Right lobe of liver (tissue), 6 donors: ENCODE measurements around the gene CD19. TPM values are rescaled to one million over a fixed set of nuclear protein-coding genes. Genes with fewer than 3 reads are reported as not detected.
"Not testable (repeated sequence)": the region's sequence is repeated elsewhere in the genome, so short reads cannot be mapped to it uniquely, and the experiment has no call there.

Source experiments
- ATAC-seq, 4 donors: fragments of 200-7000 bp; cut with Tn5 transposase; one replicate each; pipeline ENCODE4 v1.9.1; 2020; ENCODE audit warnings: mild to moderate bottlenecking in 4 of 4, moderate library complexity in 4 of 4
- DNase-seq, 3 donors: peaks; one replicate each; pipeline ENCODE4 v3.0.0-alpha.2; 2020
- H3K27ac ChIP-seq, 3 donors: fragments of 200-600 bp; one replicate each; pipeline ENCODE4 v1.8.0; 2022
- H3K27me3 ChIP-seq, 2 donors: fragments of 200-600 bp; one replicate each; pipeline ENCODE4 v1.8.0; 2022
- H3K36me3 ChIP-seq, 4 donors: fragments of 200-600 bp; sonication (generic) in 1 of 4; one replicate each; pipeline versions ENCODE4 v1.5.1 to v1.8.0; 2017 to 2022; ENCODE audit warnings: control low read depth in 1 of 4
- H3K4me1 ChIP-seq, 4 donors: fragments of 200-600 bp; sonication (generic) in 1 of 4; one replicate each; pipeline versions ENCODE4 v1.5.1 to v1.8.0; 2017 to 2022; ENCODE audit warnings: control low read depth in 1 of 4
- H3K4me3 ChIP-seq, 3 donors: fragments of 200-600 bp; one replicate each; pipeline ENCODE4 v1.8.0; 2022
- H3K9me3 ChIP-seq, 4 donors: fragments of 200-600 bp; sonication (generic) in 1 of 4; one replicate each; pipeline versions ENCODE4 v1.5.1 to v1.8.0; 2017 to 2022; ENCODE audit warnings: control low read depth in 1 of 4
- POLR2A ChIP-seq: fragments of 450-650 bp; IDR thresholded peaks from one replicate; pipeline ENCODE4 v1.6.1; 2017; ENCODE audit warnings: antibody characterized with exemption, mild to moderate bottlenecking
- WGBS: methylation state at CpG from one replicate; pipeline ENCODE4 v1.1.6; 2018; ENCODE audit warnings: low coverage, low lambda C conversion rate; ENCODE audit not compliant: insufficient coverage; ENCODE audit errors: missing lambda C conversion rate; 5-methylcytosine and 5-hydroxymethylcytosine counted together
- intact Hi-C, 2 donors: fragments of 100-400 bp; cut with DNase I; formaldehyde crosslinking; loops; one replicate each; pipeline versions ENCODE4 v1.11.2 to v1.14.1; 2022
- total RNA-seq, 6 experiments: library from RNA; depleted of rRNA in 2 of 6; stranded (reverse); fragments of >200 nt in 2 of 6; fragmentation: NEBNext Ultra II Directional in 3 of 6; extraction: Animal tissue kit (Norgen Biotek cat#: 25700) in 3 of 6; gene quantifications; one replicate each; pipeline versions ENCODE4 v1.1.0 to v1.2.4, GENCODE V29; 2016 to 2023
- TF ChIP-seq, protein P1 (sequence below), 4 donors: fragments of 200-600 bp in 3 of 4; fragments of 450-650 bp in 1 of 4; IDR thresholded peaks; one replicate each; pipeline versions ENCODE4 v1.5.1 to v1.8.0; 2016 to 2022; ENCODE audit warnings: antibody characterized with exemption in 4 of 4, mild to moderate bottlenecking in 2 of 4
- donor health status: DM: no; HTN: yes; CAD: no.
- donor health status: DM: no; HTN: no; CAD: no.
- donor health status: DM: no; HTN: no; CAD: no.
- donor health status: DM: no; HTN: yes; CAD: no.
- donor health status: DM: no; HTN: yes; CAD: no.

The CD19 gene
- total RNA-seq, 6 experiments from 2014 or later: 0.10 TPM; not detected in 5

GRCh38 chr16:28935924-28936783 lies 4.4 kb downstream of the CD19 start:
- peak overlapping the region in 1 of 3 donors; percentile 24 for H3K4me3 ChIP-seq
- ATAC-seq (peak; percentile 95 to 99 (median 98)), DNase-seq (peak; percentile 83 to 92 (median 85))
- no peaks in the 10 kb centered on the region for H3K9me3 ChIP-seq
- H3K4me1 ChIP-seq: no peaks in the 10 kb centered on the region
- TF ChIP-seq POLR2A: no peak
- TF ChIP-seq, protein P1, sequence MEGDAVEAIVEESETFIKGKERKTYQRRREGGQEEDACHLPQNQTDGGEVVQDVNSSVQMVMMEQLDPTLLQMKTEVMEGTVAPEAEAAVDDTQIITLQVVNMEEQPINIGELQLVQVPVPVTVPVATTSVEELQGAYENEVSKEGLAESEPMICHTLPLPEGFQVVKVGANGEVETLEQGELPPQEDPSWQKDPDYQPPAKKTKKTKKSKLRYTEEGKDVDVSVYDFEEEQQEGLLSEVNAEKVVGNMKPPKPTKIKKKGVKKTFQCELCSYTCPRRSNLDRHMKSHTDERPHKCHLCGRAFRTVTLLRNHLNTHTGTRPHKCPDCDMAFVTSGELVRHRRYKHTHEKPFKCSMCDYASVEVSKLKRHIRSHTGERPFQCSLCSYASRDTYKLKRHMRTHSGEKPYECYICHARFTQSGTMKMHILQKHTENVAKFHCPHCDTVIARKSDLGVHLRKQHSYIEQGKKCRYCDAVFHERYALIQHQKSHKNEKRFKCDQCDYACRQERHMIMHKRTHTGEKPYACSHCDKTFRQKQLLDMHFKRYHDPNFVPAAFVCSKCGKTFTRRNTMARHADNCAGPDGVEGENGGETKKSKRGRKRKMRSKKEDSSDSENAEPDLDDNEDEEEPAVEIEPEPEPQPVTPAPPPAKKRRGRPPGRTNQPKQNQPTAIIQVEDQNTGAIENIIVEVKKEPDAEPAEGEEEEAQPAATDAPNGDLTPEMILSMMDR (IDR thresholded peaks at IDR 0.05): no peak
- no peak overlapping the region for H3K27ac ChIP-seq
- WGBS: 20% methylated on average over 23 of the region's 36 CpGs
- intact Hi-C loops: loop anchor here in 1 of 2 donors (10.0 kb wide), 1 partner anchor 121 kb away; no protein-coding TSS in a partner anchor
- H3K27me3 ChIP-seq: no peaks in the 10 kb centered on the region
- no peaks in the 10 kb centered on the region for H3K36me3 ChIP-seq

GRCh38 chr16:28936784-28937155 lies 5.0 kb downstream of the CD19 start:
- Histone ChIP-seq H3K27me3 (no peaks in the 10 kb centered on the region), H3K9me3 (no peaks in the 10 kb centered on the region), H3K4me1 (no peaks in the 10 kb centered on the region), H3K4me3 (no peak overlapping the region), H3K27ac (no peak overlapping the region), H3K36me3 (no peaks in the 10 kb centered on the region)
- no peak for ATAC-seq
- TF ChIP-seq, protein P1 (IDR thresholded peaks at IDR 0.05): no peak
- TF ChIP-seq POLR2A: no peak
- 9% methylated on average over 5 of the region's 26 CpGs for WGBS
- DNase-seq: no peak
- intact Hi-C loops: loop anchor here in 1 of 2 donors (10.0 kb wide), 1 partner anchor 122 kb away; no protein-coding TSS in a partner anchor

DNA sequence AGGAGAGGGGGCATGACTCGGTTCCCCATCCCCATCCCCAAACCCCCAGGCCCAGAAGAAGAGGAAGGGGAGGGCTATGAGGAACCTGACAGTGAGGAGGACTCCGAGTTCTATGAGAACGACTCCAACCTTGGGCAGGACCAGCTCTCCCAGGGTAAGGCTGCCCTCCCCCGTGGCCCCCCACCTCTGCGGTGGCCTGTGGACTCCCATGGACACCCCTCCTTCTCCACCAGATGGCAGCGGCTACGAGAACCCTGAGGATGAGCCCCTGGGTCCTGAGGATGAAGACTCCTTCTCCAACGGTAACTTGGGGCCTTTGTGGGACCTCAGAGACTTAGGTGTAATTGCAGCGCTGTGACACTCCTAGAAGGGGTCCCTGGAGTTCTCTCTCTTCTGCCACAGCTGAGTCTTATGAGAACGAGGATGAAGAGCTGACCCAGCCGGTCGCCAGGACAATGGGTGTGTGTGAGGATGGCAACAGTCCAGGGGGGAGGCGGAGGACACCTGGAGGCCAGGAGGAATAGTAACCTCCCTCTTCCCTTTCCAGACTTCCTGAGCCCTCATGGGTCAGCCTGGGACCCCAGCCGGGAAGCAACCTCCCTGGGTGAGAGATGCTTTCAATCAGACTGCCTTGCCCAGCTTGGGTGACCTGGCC lies 5.6 kb downstream of the CD19 start:
- TF ChIP-seq, protein P1 (IDR thresholded peaks at IDR 0.05): no peak
- ATAC-seq (no peak), DNase-seq (no peak)
- Histone ChIP-seq H3K27ac (no peak overlapping the region), H3K4me1 (no peaks in the 10 kb centered on the region), H3K27me3 (no peaks in the 10 kb centered on the region), H3K9me3 (no peaks in the 10 kb centered on the region), H3K4me3 (no peak overlapping the region), H3K36me3 (no peaks in the 10 kb centered on the region)
- WGBS: 83% methylated on average over 4 of the region's 14 CpGs
- intact Hi-C loops: loop anchor here in 1 of 2 donors (10.0 kb wide), 1 partner anchor 123 kb away; no protein-coding TSS in a partner anchor

- Histone ChIP-seq H3K27ac (no peak overlapping the region), H3K36me3 (no peaks in the 10 kb centered on the region), H3K27me3 (no peaks in the 10 kb centered on the region), H3K4me3 (no peak overlapping the region), H3K9me3 (no peaks in the 10 kb centered on the region), H3K4me1 (no peaks in the 10 kb centered on the region)
- intact Hi-C loops: loop anchor here in 1 of 2 donors (10.0 kb wide), 1 partner anchor 124 kb away; no protein-coding TSS in a partner anchor
- WGBS: 52% methylated on average over 5 of the region's 7 CpGs
- ATAC-seq (no peak), DNase-seq (no peak)
- TF ChIP-seq, protein P1 (IDR thresholded peaks at IDR 0.05): no peak
- no peak for TF ChIP-seq POLR2A
These were observed 7.0 kb downstream of the CD19 start for GRCh38 chr16:28938721-28939120.

DNA sequence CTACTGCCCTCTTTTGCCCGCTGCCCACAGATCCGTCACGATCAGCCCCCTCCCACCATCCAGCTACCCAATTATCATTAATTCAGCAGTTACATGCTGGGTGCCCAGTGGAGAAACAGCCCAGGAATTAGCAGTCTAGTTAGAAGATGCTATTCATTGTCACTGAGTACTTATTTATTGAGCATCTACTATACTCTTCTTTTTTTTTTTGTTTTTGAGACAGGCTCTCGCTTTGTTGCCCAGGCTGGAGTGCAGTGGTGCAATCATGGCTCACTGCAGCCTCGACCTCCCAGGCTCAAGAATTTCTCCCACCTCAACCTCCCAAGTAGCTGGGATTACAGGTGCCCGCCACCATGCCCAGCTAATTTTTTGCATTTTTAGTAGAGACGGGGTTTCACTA lies 8.1 kb downstream of the CD19 start:
- H3K4me3 ChIP-seq, H3K9me3 ChIP-seq, H3K27ac ChIP-seq, DNase-seq, H3K36me3 ChIP-seq, H3K27me3 ChIP-seq, ATAC-seq, H3K4me1 ChIP-seq: not testable (repeated sequence)
- 86% methylated on average over 6 of the region's 7 CpGs for WGBS
- intact Hi-C loops: loop anchor here in 1 of 2 donors (10.0 kb wide), 1 partner anchor 125 kb away; no protein-coding TSS in a partner anchor
